Aorta (tissue), 5 donors: ENCODE measurements around the gene NKX1-2. TPM values are rescaled to one million over a fixed set of nuclear protein-coding genes. Genes with fewer than 3 reads are reported as not detected.

Source experiments
- ATAC-seq: fragments of 200-7000 bp; cut with Tn5 transposase; one replicate; pipeline ENCODE4 v1.9.1; 2022; ENCODE audit warnings: moderate library complexity; ENCODE audit not compliant: low FRiP score
- DNase-seq, 2 donors: peaks; one replicate each; pipeline ENCODE4 v3.0.0-alpha.2; 2020
- H3K27ac ChIP-seq, 2 donors: one replicate each; pipeline ENCODE4 v1.5.1; 2013; ENCODE audit warnings: low read length in 2 of 2, mild to moderate bottlenecking in 2 of 2, moderate library complexity in 2 of 2, control low read depth in 1 of 2, inconsistent platforms in 1 of 2, low read depth in 1 of 2
- H3K27me3 ChIP-seq, 2 donors: one replicate each; pipeline ENCODE4 v1.6.1; 2013; ENCODE audit warnings: control low read depth in 1 of 2, low read length in 1 of 2, mild to moderate bottlenecking in 1 of 2, moderate library complexity in 1 of 2; ENCODE audit not compliant: insufficient read depth in 2 of 2, control insufficient read depth in 1 of 2
- H3K36me3 ChIP-seq, 2 donors: one replicate each; pipeline ENCODE4 v1.6.1; 2013; ENCODE audit warnings: control low read depth in 1 of 2, low read length in 1 of 2, mild to moderate bottlenecking in 1 of 2; ENCODE audit not compliant: insufficient read depth in 2 of 2, control insufficient read depth in 1 of 2
- H3K4me1 ChIP-seq, 2 donors: one replicate each; pipeline ENCODE4 v1.6.1; 2013; ENCODE audit warnings: low read length in 2 of 2, control low read depth in 1 of 2, mild to moderate bottlenecking in 1 of 2, moderate library complexity in 1 of 2; ENCODE audit not compliant: insufficient read depth in 2 of 2, control insufficient read depth in 1 of 2
- H3K4me3 ChIP-seq, 2 donors: one replicate each; pipeline ENCODE4 v1.5.1; 2013; ENCODE audit warnings: low read length in 2 of 2, control low read depth in 1 of 2, mild to moderate bottlenecking in 1 of 2
- H3K9me3 ChIP-seq: one replicate; pipeline ENCODE4 v1.6.1; 2013; ENCODE audit warnings: mild to moderate bottlenecking, low read length; ENCODE audit not compliant: control insufficient read depth
- WGBS, 2 donors: extraction: QIAGEN DNeasy Blood & Tissue Kit; methylation state at CpG; one replicate each; pipeline ENCODE4 v1.1.7; 2013; 5-methylcytosine and 5-hydroxymethylcytosine counted together
- intact Hi-C, 2 donors: fragments of 100-400 bp; cut with DNase I; formaldehyde crosslinking; loops; one replicate each; pipeline versions ENCODE4 v1.14.2 to v1.15.0; 2022
- long read RNA-seq, 2 donors: library from polyadenylated mRNA; unstranded; transcript quantifications; one replicate each; pipeline ENCODE4 v2.0.0, GENCODE V29; 2020 to 2021
- polyA plus RNA-seq, 2 donors: library from polyadenylated mRNA; stranded (reverse); fragments of 200-250 nt; gene quantifications; one replicate each; pipeline ENCODE4 v1.2.3, GENCODE V29; 2013
- total RNA-seq, 2 donors: library from RNA; stranded (reverse); fragmentation: NEBNext Ultra II Directional; extraction: Animal tissue kit (Norgen Biotek cat#: 25700); gene quantifications; one replicate each; pipeline ENCODE4 v1.2.1, GENCODE V29; 2021
- donor health status: healthy with polysubstance abuse.
- donor health status: Bipolar disorder and iron deficiency.
- donor health status: DM: no; HTN: no; CAD: no.
- donor health status: DM: no; HTN: no; CAD: no.
- donor health status: DM: yes; HTN: yes; CAD: no.

Gene NKX1-2
- total RNA-seq (not detected), polyA plus RNA-seq (not detected)
- long read RNA-seq, donor 1: 0 reads
- long read RNA-seq, donor 2: 0 reads

GRCh38 chr10:124450012-124450782 lies at the start of gene NKX1-2:
Gene NKX1-2 (minus strand): TSS chr10:124450035. CDS start chr10:124449943, 92 bp downstream.
- intact Hi-C loops: no loop called here
- Histone ChIP-seq H3K27ac (no peak within 1 kb of the TSS), H3K36me3 (no peaks in the 10 kb centered on the region), H3K4me3 (no peak within 1 kb of the TSS), H3K4me1 (no peaks in the 10 kb centered on the region), H3K27me3 (peaks cover 0 to 2% of the 10 kb centered on the region in 2 donors), H3K9me3 (no peaks in the 10 kb centered on the region)
- no peak for ATAC-seq
- no peak for DNase-seq
- WGBS, 2 donors: 2 to 3% methylated on average over 39 to 57 of the region's 57 CpGs

GRCh38 chr10:124498056-124498455 lies 48.2 kb upstream of the NKX1-2 start:
- H3K27me3 ChIP-seq: no peaks in the 10 kb centered on the region
- intact Hi-C loops: no loop called here
- ATAC-seq (no peak), DNase-seq (no peak)
- H3K4me3 ChIP-seq: no peak overlapping the region
- H3K36me3 ChIP-seq: no peaks in the 10 kb centered on the region
- H3K4me1 ChIP-seq: no peaks in the 10 kb centered on the region
- H3K27ac ChIP-seq: no peak overlapping the region
- WGBS, 2 donors: 93 to 95% methylated on average over 8 of the region's 8 CpGs
- no peaks in the 10 kb centered on the region for H3K9me3 ChIP-seq

GRCh38 chr10:124497196-124497881 lies 47.5 kb upstream of the NKX1-2 start:
- Histone ChIP-seq H3K36me3 (no peaks in the 10 kb centered on the region), H3K27ac (no peak overlapping the region), H3K4me3 (no peak overlapping the region), H3K27me3 (no peaks in the 10 kb centered on the region), H3K4me1 (no peaks in the 10 kb centered on the region), H3K9me3 (no peaks in the 10 kb centered on the region)
- intact Hi-C loops: no loop called here
- ATAC-seq (peak; percentile 31), DNase-seq (no peak)
- WGBS, 2 donors: 72% methylated on average over 14 to 15 of the region's 15 CpGs

- H3K27me3 ChIP-seq: no peaks in the 10 kb centered on the region
- H3K9me3 ChIP-seq: no peaks in the 10 kb centered on the region
- no peak overlapping the region for H3K27ac ChIP-seq
- no peaks in the 10 kb centered on the region for H3K4me1 ChIP-seq
- WGBS, 2 donors: 94 to 95% methylated on average over 24 of the region's 24 CpGs
- no peak for DNase-seq
- intact Hi-C loops: no loop called here
- no peak for ATAC-seq
- H3K4me3 ChIP-seq: no peak overlapping the region
- no peaks in the 10 kb centered on the region for H3K36me3 ChIP-seq
Observed at GRCh38 chr10:124496620-124497019, 46.8 kb upstream of the NKX1-2 start.

GRCh38 chr10:124496150-124496549 lies 46.3 kb upstream of the NKX1-2 start:
- Histone ChIP-seq H3K4me3 (no peak overlapping the region), H3K4me1 (no peaks in the 10 kb centered on the region), H3K27ac (no peak overlapping the region), H3K9me3 (no peaks in the 10 kb centered on the region), H3K36me3 (no peaks in the 10 kb centered on the region), H3K27me3 (no peaks in the 10 kb centered on the region)
- ATAC-seq (no peak), DNase-seq (no peak)
- 91 to 94% methylated on average over 14 of the region's 14 CpGs for WGBS, 2 donors
- intact Hi-C loops: no loop called here

- H3K27me3 ChIP-seq: no peaks in the 10 kb centered on the region
- H3K36me3 ChIP-seq: no peaks in the 10 kb centered on the region
- no peak overlapping the region for H3K27ac ChIP-seq
- H3K4me3 ChIP-seq: no peak overlapping the region
- intact Hi-C loops: no loop called here
- DNase-seq (no peak), ATAC-seq (no peak)
- no peaks in the 10 kb centered on the region for H3K4me1 ChIP-seq
- 97% methylated on average over 11 of the region's 11 CpGs for WGBS, 2 donors
- H3K9me3 ChIP-seq: no peaks in the 10 kb centered on the region
Observed at GRCh38 chr10:124495725-124496124, 45.9 kb upstream of the NKX1-2 start.

- intact Hi-C loops: no loop called here
- Histone ChIP-seq H3K36me3 (no peaks in the 10 kb centered on the region), H3K27ac (no peak overlapping the region), H3K27me3 (no peaks in the 10 kb centered on the region), H3K9me3 (no peaks in the 10 kb centered on the region), H3K4me1 (no peaks in the 10 kb centered on the region), H3K4me3 (no peak overlapping the region)
- WGBS, 2 donors: 95 to 96% methylated on average over 7 of the region's 7 CpGs
- DNase-seq: no peak
- ATAC-seq: no peak
Observed at GRCh38 chr10:124495162-124495561, 45.3 kb upstream of the NKX1-2 start.

GRCh38 chr10:124494046-124494807 lies 44.4 kb upstream of the NKX1-2 start:
- Histone ChIP-seq H3K4me1 (no peaks in the 10 kb centered on the region), H3K9me3 (no peaks in the 10 kb centered on the region), H3K27me3 (no peaks in the 10 kb centered on the region), H3K27ac (no peak overlapping the region), H3K36me3 (no peaks in the 10 kb centered on the region), H3K4me3 (no peak overlapping the region)
- ATAC-seq (no peak), DNase-seq (peak in 1 of 2 donors; percentile 64)
- 84 to 85% methylated on average over 16 of the region's 16 CpGs for WGBS, 2 donors
- intact Hi-C loops: no loop called here
